HCT116 (cell line): ENCODE measurements around the gene FAM168A. TPM values are rescaled to one million over a fixed set of nuclear protein-coding genes. Genes with fewer than 3 reads are reported as not detected.

Experiments used
- ATAC-seq: fragments of 200-7000 bp; cut with Tn5 transposase; 2 replicates; pipeline ENCODE4 v1.9.1; 2020; ENCODE audit warnings: mild to moderate bottlenecking, moderate library complexity
- BruUV-seq: library from RNA; stranded (reverse); fragments of 400-500 nt; replicated peaks from 2 replicates; lab custom pipeline; 2021; lab: Mats Ljungman, UMichigan
- CTCF ChIA-PET: fragments of 300-600 bp; sonication (Branson Sonifier 250); formaldehyde crosslinking; loops from one replicate; lab custom pipeline; 2021; ENCODE audit warnings: antibody characterized with exemption; lab: Charles Lee
- POLR2A ChIA-PET: fragments of 300-600, 350-600 bp; sonication (Branson Sonifier 250); formaldehyde crosslinking; loops from one replicate; lab custom pipeline; 2021; ENCODE audit warnings: antibody characterized with exemption; lab: Charles Lee
- RAD21 ChIA-PET, 2 experiments: fragments of 300-600 bp; sonication (Branson Sonifier 250); formaldehyde crosslinking; loops; one replicate each; lab custom pipeline; 2023; ENCODE audit warnings: low total read pairs in 2 of 2; ENCODE audit not compliant: uncharacterized antibody in 2 of 2, unreplicated experiment in 2 of 2, low non-redundant PET in 1 of 2; lab: Charles Lee
- DNase-seq: peaks from one replicate; pipeline ENCODE4 v3.0.0-alpha.2; 2010; ENCODE audit warnings: low read depth, low spot score
- H2AFZ ChIP-seq: fragments of 200-600 bp; shearing (Covaris generic), sonication (generic); 2 replicates; pipeline ENCODE4 v1.6.1; 2017; ENCODE audit warnings: low read depth, mixed run types, mixed read lengths, antibody characterized with exemption, low read length; ENCODE audit not compliant: poor library complexity, severe bottlenecking
- H3K27ac ChIP-seq: 2 replicates; pipeline ENCODE4 v1.5.1; 2012; ENCODE audit warnings: low read depth, low read length
- H3K27me3 ChIP-seq: fragments of 200-600 bp; sonication (generic); 2 replicates; pipeline ENCODE4 v1.6.1; 2016; ENCODE audit warnings: mixed run types, low read length, mixed read lengths; ENCODE audit not compliant: insufficient read depth
- H3K36me3 ChIP-seq, 2 experiments: fragments of 200-500 bp in 1 of 2; fragments of 200-600 bp in 1 of 2; sonication (Bioruptor generic) in 1 of 2; sonication (generic) in 1 of 2; 2 replicates each; pipeline versions ENCODE4 v1.5.1 to v1.6.1; 2014 to 2016; ENCODE audit warnings: low read length in 2 of 2, inconsistent platforms in 1 of 2, mixed read lengths in 1 of 2, mixed run types in 1 of 2; ENCODE audit not compliant: insufficient read depth in 2 of 2, control insufficient read depth in 1 of 2
- H3K4me1 ChIP-seq, 2 experiments: fragments of 200-600 bp in 1 of 2; sonication (generic) in 1 of 2; 2 replicates each; pipeline versions ENCODE4 v1.5.1 to v1.6.1; 2012 to 2017; ENCODE audit warnings: low read length in 2 of 2, inconsistent platforms in 1 of 2, mild to moderate bottlenecking in 1 of 2, mixed read lengths in 1 of 2, mixed run types in 1 of 2, moderate library complexity in 1 of 2; ENCODE audit not compliant: insufficient read depth in 2 of 2, control insufficient read depth in 1 of 2
- H3K4me2 ChIP-seq: fragments of 200-600 bp; sonication (generic); 2 replicates; pipeline ENCODE4 v1.6.1; 2017; ENCODE audit warnings: mixed run types, low read length, mixed read lengths
- H3K4me3 ChIP-seq, 2 experiments: fragments of 200-600 bp in 1 of 2; sonication (generic) in 1 of 2; replicated peaks in 1 of 2; 2 replicates each; pipeline ENCODE4 v1.5.1; 2011 to 2016; ENCODE audit warnings: low read length in 2 of 2, control low read depth in 1 of 2, low read depth in 1 of 2, mild to moderate bottlenecking in 1 of 2, mixed read lengths in 1 of 2, mixed run types in 1 of 2
- H3K79me2 ChIP-seq: fragments of 200-600 bp; sonication (generic); 2 replicates; pipeline ENCODE4 v1.6.1; 2017; ENCODE audit warnings: mild to moderate bottlenecking, mixed run types, low read length, moderate library complexity, mixed read lengths; ENCODE audit not compliant: insufficient read depth
- H3K9ac ChIP-seq: fragments of 200-600 bp; sonication (generic); 2 replicates; pipeline ENCODE4 v1.6.1; 2016; ENCODE audit warnings: low read length, mixed read lengths
- H3K9me2 ChIP-seq: fragments of 200-600 bp; sonication (generic), shearing (Covaris generic); 2 replicates; pipeline ENCODE4 v1.6.1; 2017; ENCODE audit warnings: mixed run types, mild to moderate bottlenecking, moderate library complexity; ENCODE audit not compliant: insufficient read depth
- H3K9me3 ChIP-seq, 2 experiments: fragments of 200-500 bp in 1 of 2; fragments of 200-600 bp in 1 of 2; sonication (Bioruptor generic) in 1 of 2; sonication (generic) in 1 of 2; 2 replicates each; pipeline ENCODE4 v1.6.1; 2014 to 2017; ENCODE audit warnings: low read length in 2 of 2, mixed read lengths in 2 of 2, inconsistent platforms in 1 of 2, low read depth in 1 of 2, mild to moderate bottlenecking in 1 of 2, mixed run types in 1 of 2, moderate library complexity in 1 of 2; ENCODE audit not compliant: control insufficient read depth in 1 of 2, insufficient read depth in 1 of 2
- H4K20me1 ChIP-seq: fragments of 200-600 bp; sonication (generic), shearing (Covaris generic); 2 replicates; pipeline ENCODE4 v1.6.1; 2017; ENCODE audit warnings: mixed run types, mild to moderate bottlenecking, moderate library complexity; ENCODE audit not compliant: insufficient read depth
- ATF3 ChIP-seq: IDR thresholded peaks from 2 replicates; pipeline ENCODE4 v1.6.1; 2012
- CBX3 ChIP-seq: IDR thresholded peaks from 2 replicates; pipeline ENCODE4 v1.6.1; 2012; ENCODE audit warnings: low read depth
- CEBPB ChIP-seq: IDR thresholded peaks from 2 replicates; pipeline ENCODE4 v1.6.1; 2012; ENCODE audit warnings: low read depth
- EGR1 ChIP-seq: IDR thresholded peaks from 2 replicates; pipeline ENCODE4 v1.6.1; 2012; ENCODE audit warnings: low read depth
- ELF1 ChIP-seq: IDR thresholded peaks from 2 replicates; pipeline ENCODE4 v1.6.1; 2012; ENCODE audit warnings: low read depth, borderline replicate concordance
- EZH2 ChIP-seq: fragments of 200-600 bp; sonication (generic); IDR thresholded peaks from 2 replicates; pipeline ENCODE4 v1.6.1; 2017; ENCODE audit warnings: antibody characterized with exemption, mixed run types
- FOSL1 ChIP-seq: IDR thresholded peaks from 2 replicates; pipeline ENCODE4 v1.6.1; 2012; ENCODE audit warnings: low read depth
- JUND ChIP-seq: IDR thresholded peaks from 2 replicates; pipeline ENCODE4 v1.6.1; 2012
- MAX ChIP-seq: IDR thresholded peaks from 2 replicates; pipeline ENCODE4 v1.6.1; 2012
- SIN3A ChIP-seq: IDR thresholded peaks from 2 replicates; pipeline ENCODE4 v1.6.1; 2012; ENCODE audit warnings: low read depth
- SP1 ChIP-seq: IDR thresholded peaks from 2 replicates; pipeline ENCODE4 v1.6.1; 2012; ENCODE audit warnings: low read depth
- SRF ChIP-seq: IDR thresholded peaks from 2 replicates; pipeline ENCODE4 v1.6.1; 2012; ENCODE audit warnings: low read depth
- TCF7L2 ChIP-seq: IDR thresholded peaks from 2 replicates; pipeline ENCODE4 v1.7.0; 2011; ENCODE audit warnings: borderline replicate concordance, inconsistent platforms; ENCODE audit not compliant: insufficient read depth, insufficient read length; ENCODE audit errors: extremely low read depth
- YY1 ChIP-seq: IDR thresholded peaks from 2 replicates; pipeline ENCODE4 v1.6.1; 2011; ENCODE audit warnings: low read length, low read depth, moderate library complexity, mild to moderate bottlenecking; ENCODE audit not compliant: insufficient replicate concordance; ENCODE audit errors: extremely low read depth
- ZBTB33 ChIP-seq: IDR thresholded peaks from 2 replicates; pipeline ENCODE4 v1.6.1; 2011; ENCODE audit warnings: mild to moderate bottlenecking, low read length, moderate library complexity; ENCODE audit not compliant: insufficient replicate concordance; ENCODE audit errors: extremely low read depth
- ZFX ChIP-seq: fragments of 450-650 bp; IDR thresholded peaks from 2 replicates; pipeline ENCODE4 v1.6.1; 2017
- ZNF274 ChIP-seq: fragments of 200-500 bp; sonication (Bioruptor generic); IDR thresholded peaks from 2 replicates; pipeline ENCODE4 v1.6.1; 2014; ENCODE audit warnings: mild to moderate bottlenecking, low read depth, low read length, inconsistent platforms
- intact Hi-C: fragments of 100-400 bp; cut with micrococcal nuclease; formaldehyde crosslinking; loops from 2 replicates; pipeline ENCODE4 v1.10.0; 2022
- total RNA-seq: library from RNA; stranded (reverse); gene quantifications from one replicate; pipeline ENCODE4 v1.2.1, GENCODE V29; 2021; ENCODE audit not compliant: unreplicated experiment

FAM168A gene
- total RNA-seq, 1 experiment from 2014 or later: 31.5 TPM

- Histone ChIP-seq H3K27ac (no peak overlapping the region), H3K9ac (no peak overlapping the region), H3K4me1 (no peaks in the 10 kb centered on the region), H2AFZ (peak overlapping the region; percentile 82), H3K9me2 (no peaks in the 10 kb centered on the region), H3K4me3 (no peak overlapping the region), H3K27me3 (no peaks in the 10 kb centered on the region), H4K20me1 (no peaks in the 10 kb centered on the region), H3K4me2 (no peak overlapping the region), H3K36me3 (no peaks in the 10 kb centered on the region), H3K9me3 (no peaks in the 10 kb centered on the region), H3K79me2 (no peaks in the 10 kb centered on the region)
- ChIA-PET POLR2A (no interaction called here), CTCF (interaction anchor here (2.3 kb wide), 1 partner anchor 11 kb away, joined by 19 read pairs; no protein-coding TSS in a partner anchor), RAD21 (interaction anchor here (1.0 to 1.1 kb wide), 2 partner anchors 11 kb away, joined by 3 to 4 read pairs; no protein-coding TSS in a partner anchor)
- no TSS peak for BruUV-seq
- no peak for DNase-seq
- TF ChIP-seq FOSL1 (no peak), SRF (no peak), YY1 (peak; percentile 80), ZFX (no peak)
- no peak for ATAC-seq
- intact Hi-C loops: no loop called here
Observed at GRCh38 chr11:73637012-73637411, 39.1 kb upstream of the FAM168A start.

GRCh38 chr11:73636249-73636648, 38.3 kb upstream of the FAM168A start:
- ChIA-PET POLR2A (no interaction called here), RAD21 (interaction anchor here (1.0 to 1.1 kb wide), 2 partner anchors 10 kb away, joined by 3 to 4 read pairs; no protein-coding TSS in a partner anchor), CTCF (interaction anchor here (2.3 kb wide), 1 partner anchor 11 kb away, joined by 19 read pairs; no protein-coding TSS in a partner anchor)
- Histone ChIP-seq H3K79me2 (no peaks in the 10 kb centered on the region), H3K27me3 (no peaks in the 10 kb centered on the region), H3K9me3 (no peaks in the 10 kb centered on the region), H2AFZ (peak overlapping the region; percentile 82), H3K4me1 (no peaks in the 10 kb centered on the region), H3K4me2 (no peak overlapping the region), H3K9ac (no peak overlapping the region), H3K9me2 (no peaks in the 10 kb centered on the region), H3K27ac (no peak overlapping the region), H4K20me1 (no peaks in the 10 kb centered on the region), H3K36me3 (no peaks in the 10 kb centered on the region), H3K4me3 (no peak overlapping the region)
- intact Hi-C loops: no loop called here
- no TSS peak for BruUV-seq
- DNase-seq: no peak
- no peak for ATAC-seq
- no peak for TF ChIP-seq FOSL1
- no peak for TF ChIP-seq EZH2
- no peak for TF ChIP-seq ELF1
- TF ChIP-seq CBX3: no peak
- TF ChIP-seq ATF3: no peak
- no peak for TF ChIP-seq MAX
- no peak for TF ChIP-seq YY1
- no peak for TF ChIP-seq ZBTB33
- no peak for TF ChIP-seq CEBPB
- TF ChIP-seq TCF7L2: no peak
- no peak for TF ChIP-seq SIN3A
- TF ChIP-seq SP1: no peak
- no peak for TF ChIP-seq JUND
- TF ChIP-seq SRF: no peak
- no peak for TF ChIP-seq ZNF274
- no peak for TF ChIP-seq EGR1
- TF ChIP-seq ZFX: no peak
